Measurements from ENCODE around the gene ADAM23.

The ADAM23 gene

GRCh38 chr2:206478340-206478739, 35.0 kb downstream of the ADAM23 start:
- DNase-seq (ENCODE audit: low spot score): no peak
- no peak for TF ChIP-seq CTCF (IDR thresholded peaks at IDR 0.05)
- no peak overlapping the region for H3K27ac ChIP-seq
- no peak overlapping the region for H3K4me3 ChIP-seq

- no peak for TF ChIP-seq CTCF (IDR thresholded peaks at IDR 0.05)
- no peak for DNase-seq (ENCODE audit: low spot score)
- Histone ChIP-seq H3K4me3 (no peak overlapping the region), H3K27ac (no peak overlapping the region)
These were observed 36.8 kb downstream of the ADAM23 start for GRCh38 chr2:206480161-206480560.

- Histone ChIP-seq H3K27ac (no peak overlapping the region), H3K4me3 (no peak overlapping the region)
- DNase-seq (ENCODE audit: low spot score): no peak
- TF ChIP-seq CTCF (IDR thresholded peaks at IDR 0.05): no peak
These were observed 37.3 kb downstream of the ADAM23 start for GRCh38 chr2:206480620-206481019.

GRCh38 chr2:206481056-206481455, 37.7 kb downstream of the ADAM23 start:
- no peak for DNase-seq (ENCODE audit: low spot score)
- H3K27ac ChIP-seq: no peak overlapping the region
- H3K4me3 ChIP-seq: no peak overlapping the region
- no peak for TF ChIP-seq CTCF (IDR thresholded peaks at IDR 0.05)

GRCh38 chr2:206482123-206482522, 38.8 kb downstream of the ADAM23 start:
- TF ChIP-seq CTCF (IDR thresholded peaks at IDR 0.05): no peak
- DNase-seq (ENCODE audit: low spot score): no peak

GRCh38 chr2:206482633-206483032, 39.3 kb downstream of the ADAM23 start:
- Histone ChIP-seq H3K4me3 (no peak overlapping the region), H3K27ac (no peak overlapping the region)
- no peak for DNase-seq (ENCODE audit: low spot score)
- TF ChIP-seq CTCF (IDR thresholded peaks at IDR 0.05): no peak

More at GRCh38 chr2:206482123-206482522, 38.8 kb downstream of the ADAM23 start:
- H3K27ac ChIP-seq: no peak overlapping the region
- H3K4me3 ChIP-seq: no peak overlapping the region

GRCh38 chr2:206488053-206488452, 44.7 kb downstream of the ADAM23 start:
- Histone ChIP-seq H3K27ac (no peak overlapping the region), H3K4me3 (no peak overlapping the region)
- no peak for DNase-seq (ENCODE audit: low spot score)
- no peak for TF ChIP-seq CTCF (IDR thresholded peaks at IDR 0.05)

Data from coronary artery (tissue), 2 donors.